Measurements from ENCODE around the gene SEMA3F. TPM values are rescaled to one million over a fixed set of nuclear protein-coding genes. Genes with fewer than 3 reads are reported as not detected.
A peak's percentile ranks its signal among the peaks of the same experiment; 100 is the strongest.

The SEMA3F gene
- total RNA-seq, 2 experiments from 2014 or later = 0.34 to 0.43 TPM

DNA sequence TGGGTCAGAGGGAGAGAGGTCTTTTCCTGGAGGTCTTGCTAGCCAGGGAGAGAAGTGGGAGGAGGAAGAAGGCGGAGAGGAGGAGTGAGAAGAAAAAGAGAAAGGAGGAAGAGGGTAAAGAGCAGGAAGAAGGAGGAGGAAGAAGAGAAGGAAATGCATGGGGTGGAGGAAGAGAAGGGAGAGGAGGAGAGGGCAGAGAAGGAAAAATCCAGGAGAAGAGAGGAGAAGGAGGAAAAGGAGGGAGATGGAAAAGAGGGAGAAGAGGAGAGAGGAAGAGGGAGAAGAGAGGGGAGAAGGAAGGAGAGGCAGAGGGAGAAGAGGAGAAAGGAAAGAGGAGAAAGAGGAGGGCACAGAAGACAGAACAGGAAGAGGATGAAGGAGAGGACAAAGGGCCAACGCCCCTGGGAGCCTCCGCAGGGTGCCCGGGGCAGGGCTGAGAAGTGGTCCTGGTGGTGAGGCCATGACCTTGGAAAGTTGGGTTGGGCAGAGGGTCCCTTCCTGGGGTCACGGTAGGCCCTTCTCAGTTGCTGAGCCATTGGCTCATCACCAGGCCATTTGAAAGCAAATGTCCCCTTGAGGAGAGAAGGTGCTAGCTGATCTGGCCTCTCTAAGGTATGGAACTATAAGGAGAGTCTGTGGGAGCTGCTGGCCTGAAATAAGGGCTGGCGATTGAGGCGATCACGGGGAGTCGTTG, 1.2 kb upstream of the SEMA3F start:
- peaks cover 30% of the 10 kb centered on the region for H3K27me3 Mint-ChIP-seq
- ChIA-PET POLR2A (no interaction called here), CTCF (interaction anchor here (0.6 to 0.8 kb wide), 2 partner anchors 34 to 41 kb away, joined by 3 to 5 read pairs; no protein-coding TSS in a partner anchor)
- no peak overlapping the region for H3K27ac Mint-ChIP-seq
- intact Hi-C loops (cut with micrococcal nuclease) = no loop called here
- ATAC-seq = no peak
- peaks cover 8% of the 10 kb centered on the region for H3K4me1 Mint-ChIP-seq (ENCODE audit: low read depth)
- no peak for DNase-seq
- TF ChIP-seq, protein P1, sequence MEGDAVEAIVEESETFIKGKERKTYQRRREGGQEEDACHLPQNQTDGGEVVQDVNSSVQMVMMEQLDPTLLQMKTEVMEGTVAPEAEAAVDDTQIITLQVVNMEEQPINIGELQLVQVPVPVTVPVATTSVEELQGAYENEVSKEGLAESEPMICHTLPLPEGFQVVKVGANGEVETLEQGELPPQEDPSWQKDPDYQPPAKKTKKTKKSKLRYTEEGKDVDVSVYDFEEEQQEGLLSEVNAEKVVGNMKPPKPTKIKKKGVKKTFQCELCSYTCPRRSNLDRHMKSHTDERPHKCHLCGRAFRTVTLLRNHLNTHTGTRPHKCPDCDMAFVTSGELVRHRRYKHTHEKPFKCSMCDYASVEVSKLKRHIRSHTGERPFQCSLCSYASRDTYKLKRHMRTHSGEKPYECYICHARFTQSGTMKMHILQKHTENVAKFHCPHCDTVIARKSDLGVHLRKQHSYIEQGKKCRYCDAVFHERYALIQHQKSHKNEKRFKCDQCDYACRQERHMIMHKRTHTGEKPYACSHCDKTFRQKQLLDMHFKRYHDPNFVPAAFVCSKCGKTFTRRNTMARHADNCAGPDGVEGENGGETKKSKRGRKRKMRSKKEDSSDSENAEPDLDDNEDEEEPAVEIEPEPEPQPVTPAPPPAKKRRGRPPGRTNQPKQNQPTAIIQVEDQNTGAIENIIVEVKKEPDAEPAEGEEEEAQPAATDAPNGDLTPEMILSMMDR (IDR thresholded peaks at IDR 0.05) = no peak
- H3K9me3 Mint-ChIP-seq = no peaks in the 10 kb centered on the region
- H3K36me3 Mint-ChIP-seq (ENCODE audit: low read depth) = no peaks in the 10 kb centered on the region
- H3K4me3 Mint-ChIP-seq = peak overlapping the region; percentile 54

DNA sequence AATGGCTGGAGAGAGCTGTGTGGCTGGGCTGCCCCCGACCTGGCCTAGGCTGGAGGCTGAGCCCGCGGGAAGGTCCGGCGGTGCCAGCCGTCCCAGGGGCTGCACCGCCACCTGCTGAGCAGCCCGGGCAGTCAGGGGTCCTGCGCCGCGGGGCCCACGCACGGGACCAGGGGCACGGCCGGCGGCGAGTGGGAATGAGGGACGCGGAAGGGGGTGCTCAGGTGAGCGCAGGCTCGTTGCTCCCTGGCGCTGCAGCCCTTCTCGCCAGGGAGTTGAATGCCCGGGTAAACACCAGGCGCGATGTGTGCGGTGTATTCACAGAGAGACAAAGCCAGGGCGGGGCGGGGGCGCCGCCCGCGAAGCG, 666 bp upstream of the SEMA3F start:
- Mint-ChIP-seq H3K27me3 (peaks cover 30% of the 10 kb centered on the region), H3K4me3 (peak overlapping the region; percentile 54), H3K36me3 (ENCODE audit: low read depth) (no peaks in the 10 kb centered on the region), H3K4me1 (ENCODE audit: low read depth) (peaks cover 8% of the 10 kb centered on the region), H3K27ac (no peak overlapping the region), H3K9me3 (no peaks in the 10 kb centered on the region)
- DNase-seq (no peak), ATAC-seq (peak; percentile 25)
- TF ChIP-seq, protein P1 (IDR thresholded peaks at IDR 0.05) = peak; percentile 42
- ChIA-PET POLR2A (no interaction called here), CTCF (interaction anchor here (0.6 kb wide), 1 partner anchor 34 kb away, joined by 5 read pairs; no protein-coding TSS in a partner anchor)
- intact Hi-C loops (cut with micrococcal nuclease) = no loop called here

DNA sequence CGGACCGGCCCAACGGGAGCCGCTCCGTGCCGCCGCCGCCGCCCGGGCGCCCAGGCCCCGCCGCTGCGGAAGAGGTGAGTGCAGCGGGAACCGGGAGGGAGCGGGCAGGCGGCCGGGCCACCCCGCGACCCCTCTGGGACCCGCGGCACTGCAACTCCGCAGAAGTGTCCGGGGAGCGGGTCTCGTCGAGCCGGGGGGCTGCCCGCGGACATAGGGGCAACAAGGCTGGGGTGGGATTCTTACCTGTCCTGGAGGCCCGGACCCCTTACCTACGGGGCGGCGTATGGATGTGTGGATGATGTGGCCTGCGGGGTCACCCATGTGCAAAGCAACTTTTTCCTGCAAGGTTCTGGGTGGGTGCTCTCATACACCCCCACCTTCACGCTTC, 361 bp downstream of the SEMA3F start:
- POLR2A ChIA-PET = interaction anchor here (1.6 kb wide), 1 partner anchor 33 kb away, joined by 3 read pairs; no protein-coding TSS in a partner anchor
- CTCF ChIA-PET = interaction anchor here (0.8 to 1.8 kb wide), 2 partner anchors 10 to 39 kb away, joined by 4 to 7 read pairs; no protein-coding TSS in a partner anchor

DNA sequence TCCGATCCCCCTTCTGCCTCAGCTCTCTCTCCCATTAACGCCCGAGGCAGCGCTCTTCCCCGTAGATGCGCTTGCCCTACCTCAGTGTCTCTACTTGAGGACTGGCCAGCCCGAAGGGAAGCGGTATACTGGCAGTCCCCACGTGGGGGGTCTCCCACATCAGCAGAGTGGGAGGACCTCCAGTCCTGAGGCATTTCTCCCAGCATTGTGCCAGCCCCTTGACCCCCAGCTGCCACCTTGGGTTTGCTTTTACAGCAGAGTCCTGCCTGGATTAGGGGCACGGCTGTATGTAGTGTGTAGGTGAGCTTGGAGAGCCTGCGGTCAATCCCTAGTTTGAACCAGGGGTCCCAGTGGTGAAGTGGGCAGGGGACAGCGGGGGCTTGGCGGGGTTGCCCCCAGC, 767 bp downstream of the SEMA3F start:
- Mint-ChIP-seq H3K9me3 (no peaks in the 10 kb centered on the region), H3K4me3 (peak overlapping the region; percentile 55), H3K27ac (no peak overlapping the region), H3K4me1 (ENCODE audit: low read depth) (peaks cover 8% of the 10 kb centered on the region), H3K36me3 (ENCODE audit: low read depth) (no peaks in the 10 kb centered on the region), H3K27me3 (peaks cover 30% of the 10 kb centered on the region)
- no peak for ATAC-seq
- CTCF ChIA-PET = interaction anchor here (0.7 to 1.8 kb wide), 4 partner anchors 9 to 91 kb away, joined by 3 to 7 read pairs (median 4); no protein-coding TSS in a partner anchor
- DNase-seq = no peak
- intact Hi-C loops (cut with micrococcal nuclease) = no loop called here
- POLR2A ChIA-PET = interaction anchor here (0.6 to 1.6 kb wide), 3 partner anchors 34 to 47 kb away, joined by 3 read pairs; no protein-coding TSS in a partner anchor
- TF ChIP-seq, protein P1 (IDR thresholded peaks at IDR 0.05) = no peak

More for the DNA sequence above, 361 bp downstream of the SEMA3F start:
- peaks cover 8% of the 10 kb centered on the region for H3K4me1 Mint-ChIP-seq (ENCODE audit: low read depth)
- no peak for ATAC-seq
- no peak overlapping the region for H3K27ac Mint-ChIP-seq
- intact Hi-C loops (cut with micrococcal nuclease) = no loop called here
- H3K9me3 Mint-ChIP-seq = no peaks in the 10 kb centered on the region
- no peaks in the 10 kb centered on the region for H3K36me3 Mint-ChIP-seq (ENCODE audit: low read depth)
- TF ChIP-seq, protein P1 (IDR thresholded peaks at IDR 0.05) = no peak
- DNase-seq = no peak
- H3K4me3 Mint-ChIP-seq = peak overlapping the region; percentile 55
- peaks cover 30% of the 10 kb centered on the region for H3K27me3 Mint-ChIP-seq

Measured in activated CD8-positive, alpha-beta T cell treated with anti-CD3 and anti-CD28 coated beads for 36 hours (primary cell).